Activated effector memory CD4-positive, alpha-beta T cell treated with anti-CD3 and anti-CD28 coated beads, Interleukin-2, amount 50 U/mL, for 16 hours (primary cell): ENCODE data around the gene FBXO27.

Source experiments
- DNase-seq: peaks from one replicate; pipeline ENCODE4 v3.0.0-alpha.2; 2020

Gene FBXO27

GRCh38 chr19:38985262-38985661 is 47.1 kb downstream of the FBXO27 start:
- DNase-seq: no peak

- DNase-seq: no peak
Measured at GRCh38 chr19:38980583-38981374, 51.6 kb downstream of the FBXO27 start.

- no peak for DNase-seq
Measured at GRCh38 chr19:38979812-38980211, 52.5 kb downstream of the FBXO27 start.

GRCh38 chr19:38978326-38978689 is 54.0 kb downstream of the FBXO27 start:
- DNase-seq: no peak

GRCh38 chr19:38977445-38978325 is 54.7 kb downstream of the FBXO27 start:
- peak; percentile 72 for DNase-seq

- no peak for DNase-seq
Measured at GRCh38 chr19:38975861-38976271, 56.5 kb downstream of the FBXO27 start.

- no peak for DNase-seq
Measured at GRCh38 chr19:38975214-38975860, 57.0 kb downstream of the FBXO27 start, which contains the start of gene FBXO17. FBXO17 (minus strand) TSS chr19:38975742; CDS start chr19:38950319, 25,423 bp downstream.

GRCh38 chr19:38974624-38975213 is 57.6 kb downstream of the FBXO27 start:
- DNase-seq: no peak
